Caco-2 (cell line): ENCODE results near the gene CITED1. TPM values are rescaled to one million over a fixed set of nuclear protein-coding genes. Genes with fewer than 3 reads are reported as not detected.

Source experiments
- BruUV-seq: library from RNA; stranded (reverse); fragments of 400-500 nt; replicated peaks from 2 replicates; lab custom pipeline; 2021; lab: Mats Ljungman, UMichigan
- CTCF ChIA-PET: fragments of 300-600 bp; sonication (Branson Sonifier 250); formaldehyde crosslinking; loops from one replicate; lab custom pipeline; 2022; ENCODE audit warnings: antibody characterized with exemption; lab: Charles Lee
- POLR2A ChIA-PET: fragments of 300-600 bp; sonication (Branson Sonifier 250); formaldehyde crosslinking; loops from one replicate; lab custom pipeline; 2022; ENCODE audit warnings: antibody characterized with exemption; lab: Charles Lee
- DNase-seq, 2 experiments: peaks; one replicate each; pipeline versions ENCODE4 v3.0.0 to v3.0.0-alpha.2; 2020 to 2022
- H3K27me3 ChIP-seq: replicated peaks from 2 replicates; pipeline ENCODE4 v1.6.0; 2011; ENCODE audit warnings: low read length; ENCODE audit not compliant: control insufficient read depth, insufficient read depth
- H3K36me3 ChIP-seq: 2 replicates; pipeline ENCODE4 v1.5.1; 2011; ENCODE audit warnings: low read length; ENCODE audit not compliant: control insufficient read depth, insufficient read depth
- H3K4me1 ChIP-seq: fragments of 250-450 bp; sonication (Bioruptor Pico); 2 replicates; pipeline ENCODE4 v1.5.1; 2020; ENCODE audit warnings: mild to moderate bottlenecking
- H3K4me3 ChIP-seq: 2 replicates; pipeline ENCODE4 v1.5.1; 2011; ENCODE audit warnings: low read depth, mild to moderate bottlenecking, control low read depth, low read length
- H3K9me3 ChIP-seq: fragments of 250-450 bp; sonication (Bioruptor Pico); 2 replicates; pipeline ENCODE4 v1.5.1; 2020; ENCODE audit warnings: mild to moderate bottlenecking, moderate library complexity
- H3K27ac Mint-ChIP-seq: one replicate; pipeline ENCODE4 v1.8.0; 2022; ENCODE audit warnings: mixed read lengths; ENCODE audit not compliant: unreplicated experiment
- H3K27me3 Mint-ChIP-seq: one replicate; pipeline ENCODE4 v1.8.0; 2022; ENCODE audit warnings: mixed read lengths; ENCODE audit not compliant: insufficient read depth, unreplicated experiment
- H3K36me3 Mint-ChIP-seq: one replicate; pipeline ENCODE4 v1.8.0; 2022; ENCODE audit warnings: mild to moderate bottlenecking, mixed read lengths; ENCODE audit not compliant: insufficient read depth, unreplicated experiment
- H3K4me1 Mint-ChIP-seq: one replicate; pipeline ENCODE4 v1.8.0; 2022; ENCODE audit warnings: low read depth, mixed read lengths; ENCODE audit not compliant: unreplicated experiment
- H3K4me3 Mint-ChIP-seq: one replicate; pipeline ENCODE4 v1.8.0; 2022; ENCODE audit warnings: mild to moderate bottlenecking, moderate library complexity, mixed read lengths; ENCODE audit not compliant: unreplicated experiment
- H3K9me3 Mint-ChIP-seq: one replicate; pipeline ENCODE4 v1.8.0; 2022; ENCODE audit warnings: mixed read lengths; ENCODE audit not compliant: unreplicated experiment
- CTCF ChIP-seq, 2 experiments: fragments of 200-600 bp in 1 of 2; IDR thresholded peaks; 1 replicate in 1 of 2; 2 replicates in 1 of 2; pipeline versions ENCODE4 v1.5.1 to v1.8.0; 2011 to 2022; ENCODE audit warnings: antibody characterized with exemption in 1 of 2, control low read depth in 1 of 2, inconsistent platforms in 1 of 2, low read depth in 1 of 2, low read length in 1 of 2, mild to moderate bottlenecking in 1 of 2, moderate library complexity in 1 of 2; ENCODE audit not compliant: insufficient read depth in 1 of 2, severe bottlenecking in 1 of 2, unreplicated experiment in 1 of 2
- intact Hi-C: fragments of 100-400 bp; cut with micrococcal nuclease; formaldehyde crosslinking; loops from one replicate; pipeline ENCODE4 v1.10.0; 2022; ENCODE audit not compliant: unreplicated experiment
- total RNA-seq: library from RNA; stranded (reverse); gene quantifications from 2 replicates; pipeline ENCODE4 v1.2.3, GENCODE V29; 2022

The CITED1 gene
- total RNA-seq, 1 experiment from 2014 or later, result 1.3 TPM

DNA sequence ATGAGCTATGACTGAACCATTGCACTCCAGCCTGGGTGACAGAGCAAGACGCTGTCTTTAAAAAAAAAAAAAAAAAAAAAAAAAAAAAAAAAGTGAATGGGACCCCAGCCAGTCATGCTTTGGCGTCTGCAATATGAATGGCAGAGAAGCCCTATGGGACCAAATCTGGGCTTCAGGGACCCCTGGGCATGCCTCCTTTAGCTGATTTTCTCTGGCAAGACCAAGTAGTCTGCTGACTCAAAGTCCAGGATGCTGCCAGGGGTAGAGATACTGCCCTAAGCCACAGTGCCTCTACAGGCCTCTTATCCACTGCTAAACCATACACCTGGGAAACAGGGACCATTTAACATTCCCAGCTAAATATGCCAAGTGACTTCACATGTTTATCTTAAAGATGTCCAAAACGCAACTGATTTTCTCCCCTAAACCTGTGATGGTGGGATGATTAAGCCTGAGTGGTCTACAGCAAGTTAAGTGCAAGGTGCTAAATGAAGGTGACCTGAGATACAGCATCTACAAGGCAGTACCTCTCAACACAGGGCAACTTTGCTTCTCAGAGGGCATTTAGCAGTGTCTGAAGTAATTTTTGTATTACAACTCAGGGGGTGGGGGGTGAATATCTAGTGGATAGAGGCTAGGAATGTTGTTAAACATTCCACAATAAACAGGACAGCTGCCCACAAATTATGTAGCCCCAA is 34.5 kb downstream of the CITED1 start:
- H3K27me3 ChIP-seq, result no peaks in the 10 kb centered on the region
- peaks cover 2% of the 10 kb centered on the region; the same call in 1 of the 2 replicates for H3K36me3 ChIP-seq
- peaks cover 73% of the 10 kb centered on the region for H3K36me3 Mint-ChIP-seq
- H3K4me3 Mint-ChIP-seq, result no peak overlapping the region
- no peak overlapping the region for H3K4me3 ChIP-seq
- TF ChIP-seq CTCF (IDR thresholded peaks at IDR 0.05; ENCODE audit: insufficient read depth in 1 of 2, low read depth in 1 of 2, low read length in 1 of 2, severe bottlenecking in 1 of 2, unreplicated experiment in 1 of 2), result no peak
- H3K27ac Mint-ChIP-seq, result no peak overlapping the region
- no peaks in the 10 kb centered on the region for H3K27me3 Mint-ChIP-seq
- ChIA-PET POLR2A (interaction anchor here (0.6 kb wide), 1 partner anchor 10 kb away, joined by 3 read pairs; no protein-coding TSS in a partner anchor), CTCF (no interaction called here)
- H3K9me3 ChIP-seq, result no peaks in the 10 kb centered on the region
- intact Hi-C loops, result no loop called here
- no peaks in the 10 kb centered on the region for H3K9me3 Mint-ChIP-seq
- no peak for DNase-seq
- no TSS peak for BruUV-seq
- peaks cover 7% of the 10 kb centered on the region for H3K4me1 Mint-ChIP-seq
- no peaks in the 10 kb centered on the region for H3K4me1 ChIP-seq

DNA sequence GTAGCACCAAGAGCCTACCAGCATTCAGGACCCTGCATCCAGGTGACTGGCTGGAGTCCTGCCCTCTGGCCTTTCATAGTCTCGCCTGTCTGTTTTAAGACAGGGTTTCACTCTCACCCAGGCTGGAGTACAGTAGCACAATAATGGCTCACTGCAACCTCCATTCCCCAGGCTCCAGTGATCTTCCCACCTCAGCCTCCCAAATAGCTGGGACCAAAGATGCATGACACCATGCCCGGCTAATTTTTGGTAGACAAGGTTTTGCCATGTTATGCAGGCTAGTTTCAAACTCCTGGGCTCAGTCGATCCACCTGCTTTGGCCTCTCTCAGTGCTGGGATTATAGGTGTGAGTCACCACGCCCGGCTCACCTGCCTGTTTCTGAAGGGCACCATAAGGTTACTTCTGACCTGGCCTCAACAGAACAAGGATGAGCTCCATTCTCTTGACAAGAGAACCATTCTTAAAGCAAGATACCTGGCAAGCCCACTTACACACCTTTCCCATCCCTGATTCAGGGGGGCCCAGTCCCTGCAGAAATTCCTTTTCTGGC is 35.3 kb downstream of the CITED1 start:
- H3K27ac Mint-ChIP-seq, result no peak overlapping the region
- H3K4me3 Mint-ChIP-seq, result no peak overlapping the region
- peaks cover 66% of the 10 kb centered on the region for H3K36me3 Mint-ChIP-seq
- intact Hi-C loops, result no loop called here
- DNase-seq, result no peak
- peaks cover 2% of the 10 kb centered on the region; the same call in 1 of the 2 replicates for H3K36me3 ChIP-seq
- no peak overlapping the region for H3K4me3 ChIP-seq
- no peaks in the 10 kb centered on the region for H3K27me3 ChIP-seq
- BruUV-seq, result no TSS peak
- no peak for TF ChIP-seq CTCF (IDR thresholded peaks at IDR 0.05; ENCODE audit: insufficient read depth in 1 of 2, low read depth in 1 of 2, low read length in 1 of 2, severe bottlenecking in 1 of 2, unreplicated experiment in 1 of 2)
- no peaks in the 10 kb centered on the region for H3K27me3 Mint-ChIP-seq
- ChIA-PET POLR2A (interaction anchor here (0.6 kb wide), 2 partner anchors 10 to 270 kb away, joined by 3 to 6 read pairs; no protein-coding TSS in a partner anchor), CTCF (no interaction called here)
- H3K9me3 ChIP-seq, result no peaks in the 10 kb centered on the region
- H3K4me1 ChIP-seq, result no peaks in the 10 kb centered on the region
- no peaks in the 10 kb centered on the region for H3K9me3 Mint-ChIP-seq
- peaks cover 7% of the 10 kb centered on the region for H3K4me1 Mint-ChIP-seq

DNA sequence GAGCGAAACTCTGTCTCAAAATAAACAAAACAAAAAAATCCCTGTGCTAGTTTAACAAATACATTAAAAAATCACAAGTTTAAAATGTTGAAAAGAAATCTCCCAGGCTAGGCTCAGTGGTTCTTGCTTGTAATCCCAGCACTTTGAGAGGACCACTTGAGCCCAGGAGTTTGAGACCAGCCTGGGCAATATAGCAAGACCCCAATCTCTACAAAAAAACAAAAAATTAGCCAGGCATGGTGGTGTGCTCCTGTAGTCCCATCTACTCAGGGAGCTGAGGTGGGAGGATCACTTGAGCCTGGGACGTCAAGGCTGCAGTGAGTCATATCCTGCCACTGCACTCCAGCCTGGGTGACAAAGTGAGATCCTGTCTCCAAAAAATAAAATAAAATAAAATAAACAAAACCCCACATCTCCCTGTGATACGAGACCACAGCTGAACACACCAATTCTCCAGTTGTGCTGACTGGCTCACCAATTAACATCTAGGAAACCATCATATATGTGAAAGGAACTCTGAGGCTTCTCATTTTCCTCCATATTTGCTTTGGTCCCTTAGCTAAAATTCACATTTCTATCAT is 36.0 kb downstream of the CITED1 start:
- no peaks in the 10 kb centered on the region for H3K9me3 ChIP-seq
- no peaks in the 10 kb centered on the region for H3K4me1 ChIP-seq
- no peak for DNase-seq
- Mint-ChIP-seq H3K9me3 (no peaks in the 10 kb centered on the region), H3K36me3 (peaks cover 60% of the 10 kb centered on the region), H3K27ac (no peak overlapping the region), H3K27me3 (no peaks in the 10 kb centered on the region), H3K4me1 (peaks cover 7% of the 10 kb centered on the region), H3K4me3 (no peak overlapping the region)
- H3K27me3 ChIP-seq, result no peaks in the 10 kb centered on the region
- no peak overlapping the region for H3K4me3 ChIP-seq
- intact Hi-C loops, result no loop called here
- H3K36me3 ChIP-seq, result peaks cover 2% of the 10 kb centered on the region; the same call in 1 of the 2 replicates
- CTCF ChIA-PET, result no interaction called here
- no peak for TF ChIP-seq CTCF (IDR thresholded peaks at IDR 0.05; ENCODE audit: insufficient read depth in 1 of 2, low read depth in 1 of 2, low read length in 1 of 2, severe bottlenecking in 1 of 2, unreplicated experiment in 1 of 2)
- BruUV-seq, result no TSS peak
- POLR2A ChIA-PET, result interaction anchor here (0.6 to 0.7 kb wide), 2 partner anchors 85 to 271 kb away, joined by 3 to 6 read pairs; no protein-coding TSS in a partner anchor
